Right lobe of liver (tissue), 4 donors: ENCODE data around the gene RASGRF2.

Experiments used
- CTCF ChIP-seq, 4 donors: fragments of 200-600 bp in 3 of 4; fragments of 450-650 bp in 1 of 4; IDR thresholded peaks; one replicate each; pipeline versions ENCODE4 v1.5.1 to v1.8.0; 2016 to 2022; ENCODE audit warnings: antibody characterized with exemption in 4 of 4, mild to moderate bottlenecking in 2 of 4
- POLR2A ChIP-seq: fragments of 450-650 bp; IDR thresholded peaks from one replicate; pipeline ENCODE4 v1.6.1; 2017; ENCODE audit warnings: antibody characterized with exemption, mild to moderate bottlenecking
- donor health status: DM: no; HTN: no; CAD: no.
- donor health status: DM: no; HTN: no; CAD: no.
- donor health status: DM: no; HTN: yes; CAD: no.

- TF ChIP-seq CTCF (IDR thresholded peaks at IDR 0.05) (no peak), POLR2A (no peak)
These were observed 266.8 kb downstream of the RASGRF2 start for GRCh38 chr5:81226949-81227348.
